ENCODE measurements around the gene DYSF.

DYSF gene

GRCh38 chr2:71682341-71682740, 229.0 kb downstream of the DYSF start:
- Histone ChIP-seq H3K27ac (ENCODE audit: insufficient read depth in 1 of 2, low read depth in 1 of 2, low read length in 2 of 2, poor library complexity in 1 of 2, severe bottlenecking in 2 of 2) (no peak overlapping the region), H3K27me3 (replicated peaks in 2 of 5; ENCODE audit: control insufficient read depth in 4 of 5, insufficient read depth in 5 of 5, low read length in 4 of 5) (peaks cover 0 to 6% (median 0%) of the 10 kb centered on the region in 5 experiments), H3K36me3 (ENCODE audit: control insufficient read depth in 4 of 4, insufficient read depth in 4 of 4, low read length in 3 of 4) (no peaks in the 10 kb centered on the region), H3K9me3 (ENCODE audit: control extremely low read depth in 1 of 5, control insufficient read depth in 4 of 5, insufficient read depth in 2 of 5, low read depth in 1 of 5, low read length in 4 of 5) (no peaks in the 10 kb centered on the region), H3K4me1 (ENCODE audit: control extremely low read depth in 1 of 4, control insufficient read depth in 4 of 4, insufficient read depth in 4 of 4, low read length in 3 of 4) (no peaks in the 10 kb centered on the region), H3K4me3 (ENCODE audit: control insufficient read depth in 1 of 7, extremely low read depth in 1 of 7, insufficient read depth in 4 of 7, low read depth in 2 of 7, low read length in 6 of 7) (no peak overlapping the region)
- WGBS (ENCODE audit: insufficient coverage): 94% methylated on average over 10 of the region's 11 CpGs
- CTCF ChIA-PET: no interaction called here
- POLR2A ChIA-PET: no interaction called here
- no peak for DNase-seq

DNA sequence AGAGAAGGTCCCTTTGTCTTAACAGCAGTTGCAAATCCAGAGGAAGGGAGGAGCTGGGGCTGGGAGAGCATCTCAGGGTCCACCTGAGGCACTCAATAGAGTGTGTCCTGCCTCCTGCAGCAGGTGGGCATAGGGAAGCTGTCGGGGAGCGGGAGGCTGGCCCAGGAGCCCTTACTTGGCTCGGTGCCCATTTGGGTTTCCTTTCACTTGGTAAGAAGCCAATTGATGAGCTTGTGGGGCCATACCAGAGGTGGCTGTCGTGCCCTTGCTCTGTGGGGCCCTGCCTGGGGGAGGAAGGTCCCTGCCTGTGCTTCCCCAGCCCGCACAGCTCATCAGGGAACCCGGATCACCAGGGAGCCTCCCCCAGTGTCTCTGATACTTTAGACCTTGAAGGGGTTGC, 229.7 kb downstream of the DYSF start:
- H3K4me1 ChIP-seq (ENCODE audit: control extremely low read depth in 1 of 4, control insufficient read depth in 4 of 4, insufficient read depth in 4 of 4, low read length in 3 of 4): no peaks in the 10 kb centered on the region
- no peak overlapping the region for H3K27ac ChIP-seq (ENCODE audit: insufficient read depth in 1 of 2, low read depth in 1 of 2, low read length in 2 of 2, poor library complexity in 1 of 2, severe bottlenecking in 2 of 2)
- 79% methylated on average over 2 of the region's 6 CpGs for WGBS (ENCODE audit: insufficient coverage)
- H3K36me3 ChIP-seq (ENCODE audit: control insufficient read depth in 4 of 4, insufficient read depth in 4 of 4, low read length in 3 of 4): no peaks in the 10 kb centered on the region
- ChIA-PET CTCF (no interaction called here), POLR2A (no interaction called here)
- H3K4me3 ChIP-seq (ENCODE audit: control insufficient read depth in 1 of 7, extremely low read depth in 1 of 7, insufficient read depth in 4 of 7, low read depth in 2 of 7, low read length in 6 of 7): no peak overlapping the region
- no peaks in the 10 kb centered on the region for H3K9me3 ChIP-seq (ENCODE audit: control extremely low read depth in 1 of 5, control insufficient read depth in 4 of 5, insufficient read depth in 2 of 5, low read depth in 1 of 5, low read length in 4 of 5)
- no peak for DNase-seq
- H3K27me3 ChIP-seq (replicated peaks in 2 of 5; ENCODE audit: control insufficient read depth in 4 of 5, insufficient read depth in 5 of 5, low read length in 4 of 5): peaks cover 0 to 12% (median 0%) of the 10 kb centered on the region in 5 experiments

DNA sequence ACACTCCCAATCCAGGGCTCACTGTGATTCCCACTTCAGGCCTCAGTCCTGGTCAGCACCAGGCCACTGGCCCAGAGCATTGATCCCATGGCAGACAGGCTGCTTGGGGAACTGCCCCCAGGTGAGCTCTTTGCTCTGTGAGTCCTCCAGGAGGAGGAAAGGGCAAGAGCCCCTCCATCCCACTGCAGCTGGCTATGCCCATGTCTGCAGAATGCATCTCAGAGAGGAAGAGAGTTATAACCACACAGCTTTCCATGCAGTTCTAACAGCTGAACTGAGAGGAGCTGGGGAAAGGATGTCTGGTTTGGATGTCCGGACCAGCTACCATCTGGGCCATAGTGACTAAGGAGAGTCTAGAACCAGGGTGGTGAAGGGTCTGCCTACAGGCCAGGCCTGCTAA, 230.3 kb downstream of the DYSF start:
- Histone ChIP-seq H3K9me3 (ENCODE audit: control extremely low read depth in 1 of 5, control insufficient read depth in 4 of 5, insufficient read depth in 2 of 5, low read depth in 1 of 5, low read length in 4 of 5) (no peaks in the 10 kb centered on the region), H3K4me1 (ENCODE audit: control extremely low read depth in 1 of 4, control insufficient read depth in 4 of 4, insufficient read depth in 4 of 4, low read length in 3 of 4) (no peaks in the 10 kb centered on the region), H3K4me3 (ENCODE audit: control insufficient read depth in 1 of 7, extremely low read depth in 1 of 7, insufficient read depth in 4 of 7, low read depth in 2 of 7, low read length in 6 of 7) (no peak overlapping the region), H3K27me3 (replicated peaks in 2 of 5; ENCODE audit: control insufficient read depth in 4 of 5, insufficient read depth in 5 of 5, low read length in 4 of 5) (peaks cover 0 to 16% (median 0%) of the 10 kb centered on the region in 5 experiments), H3K27ac (ENCODE audit: insufficient read depth in 1 of 2, low read depth in 1 of 2, low read length in 2 of 2, poor library complexity in 1 of 2, severe bottlenecking in 2 of 2) (no peak overlapping the region), H3K36me3 (ENCODE audit: control insufficient read depth in 4 of 4, insufficient read depth in 4 of 4, low read length in 3 of 4) (no peaks in the 10 kb centered on the region)
- WGBS (ENCODE audit: insufficient coverage): 100% methylated on average over 1 of the region's 1 CpG
- POLR2A ChIA-PET: no interaction called here
- CTCF ChIA-PET: interaction anchor here (1.2 kb wide), 1 partner anchor 10 kb away, joined by 3 read pairs; no protein-coding TSS in a partner anchor
- DNase-seq: no peak

- 97% methylated on average over 12 of the region's 13 CpGs for WGBS (ENCODE audit: insufficient coverage)
- Histone ChIP-seq H3K36me3 (ENCODE audit: control insufficient read depth in 4 of 4, insufficient read depth in 4 of 4, low read length in 3 of 4) (no peaks in the 10 kb centered on the region), H3K27ac (ENCODE audit: insufficient read depth in 1 of 2, low read depth in 1 of 2, low read length in 2 of 2, poor library complexity in 1 of 2, severe bottlenecking in 2 of 2) (no peak overlapping the region), H3K27me3 (replicated peaks in 2 of 5; ENCODE audit: control insufficient read depth in 4 of 5, insufficient read depth in 5 of 5, low read length in 4 of 5) (peaks cover 0 to 10% (median 0%) of the 10 kb centered on the region in 5 experiments), H3K9me3 (ENCODE audit: control extremely low read depth in 1 of 5, control insufficient read depth in 4 of 5, insufficient read depth in 2 of 5, low read depth in 1 of 5, low read length in 4 of 5) (no peaks in the 10 kb centered on the region), H3K4me1 (ENCODE audit: control extremely low read depth in 1 of 4, control insufficient read depth in 4 of 4, insufficient read depth in 4 of 4, low read length in 3 of 4) (no peaks in the 10 kb centered on the region), H3K4me3 (ENCODE audit: control insufficient read depth in 1 of 7, extremely low read depth in 1 of 7, insufficient read depth in 4 of 7, low read depth in 2 of 7, low read length in 6 of 7) (no peak overlapping the region)
- DNase-seq: no peak
- CTCF ChIA-PET: interaction anchor here (1.2 kb wide), 1 partner anchor 9 kb away, joined by 3 read pairs; no protein-coding TSS in a partner anchor
- POLR2A ChIA-PET: no interaction called here
Measured at GRCh38 chr2:71684226-71685072, 231.1 kb downstream of the DYSF start.

- no peaks in the 10 kb centered on the region for H3K4me1 ChIP-seq (ENCODE audit: control extremely low read depth in 1 of 4, control insufficient read depth in 4 of 4, insufficient read depth in 4 of 4, low read length in 3 of 4)
- H3K36me3 ChIP-seq (ENCODE audit: control insufficient read depth in 4 of 4, insufficient read depth in 4 of 4, low read length in 3 of 4): no peaks in the 10 kb centered on the region
- no peaks in the 10 kb centered on the region for H3K9me3 ChIP-seq (ENCODE audit: control extremely low read depth in 1 of 5, control insufficient read depth in 4 of 5, insufficient read depth in 2 of 5, low read depth in 1 of 5, low read length in 4 of 5)
- POLR2A ChIA-PET: no interaction called here
- H3K27me3 ChIP-seq (replicated peaks in 2 of 5; ENCODE audit: control insufficient read depth in 4 of 5, insufficient read depth in 5 of 5, low read length in 4 of 5): peaks cover 0 to 16% (median 2%) of the 10 kb centered on the region in 5 experiments
- no peak for DNase-seq
- no peak overlapping the region for H3K4me3 ChIP-seq (ENCODE audit: control insufficient read depth in 1 of 7, extremely low read depth in 1 of 7, insufficient read depth in 4 of 7, low read depth in 2 of 7, low read length in 6 of 7)
- CTCF ChIA-PET: interaction anchor here (1.2 kb wide), 1 partner anchor 8 kb away, joined by 3 read pairs; no protein-coding TSS in a partner anchor
- H3K27ac ChIP-seq (ENCODE audit: insufficient read depth in 1 of 2, low read depth in 1 of 2, low read length in 2 of 2, poor library complexity in 1 of 2, severe bottlenecking in 2 of 2): no peak overlapping the region
- 100% methylated on average over 3 of the region's 10 CpGs for WGBS (ENCODE audit: insufficient coverage)
Measured at GRCh38 chr2:71685073-71685848, 231.9 kb downstream of the DYSF start.

DNA sequence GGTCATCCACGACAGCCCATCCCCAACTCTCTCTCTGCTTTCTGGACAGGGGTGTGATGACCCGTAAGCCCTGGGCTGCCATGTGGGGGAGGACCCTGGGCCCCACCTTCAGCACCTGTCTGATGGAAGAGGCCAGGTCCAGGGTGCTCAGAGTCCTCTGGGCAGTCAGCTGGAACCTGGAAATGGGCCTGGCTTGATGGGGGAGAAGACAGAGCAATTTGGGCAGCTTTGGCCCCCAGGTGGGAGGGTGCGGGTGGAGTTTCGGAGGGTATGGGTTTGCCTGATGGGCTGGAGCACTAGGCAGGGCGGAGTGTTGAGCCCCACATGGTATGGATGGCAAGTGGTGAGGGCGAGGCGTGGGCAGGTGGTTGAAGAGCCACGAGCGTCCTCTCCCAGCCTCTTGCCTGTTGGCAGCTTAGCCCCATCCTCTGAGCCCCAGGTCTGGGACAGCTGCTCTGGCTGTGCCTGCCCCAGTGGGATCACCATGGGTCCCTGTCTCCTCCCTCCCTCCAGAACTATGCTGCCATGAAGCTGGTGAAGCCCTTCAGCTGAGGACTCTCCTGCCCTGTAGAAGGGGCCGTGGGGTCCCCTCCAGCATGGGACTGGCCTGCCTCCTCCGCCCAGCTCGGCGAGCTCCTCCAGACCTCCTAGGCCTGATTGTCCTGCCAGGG, 232.7 kb downstream of the DYSF start:
- no peak for DNase-seq
- H3K9me3 ChIP-seq (ENCODE audit: control extremely low read depth in 1 of 5, control insufficient read depth in 4 of 5, insufficient read depth in 2 of 5, low read depth in 1 of 5, low read length in 4 of 5): no peaks in the 10 kb centered on the region
- no peak overlapping the region for H3K27ac ChIP-seq (ENCODE audit: insufficient read depth in 1 of 2, low read depth in 1 of 2, low read length in 2 of 2, poor library complexity in 1 of 2, severe bottlenecking in 2 of 2)
- no peak overlapping the region for H3K4me3 ChIP-seq (ENCODE audit: control insufficient read depth in 1 of 7, extremely low read depth in 1 of 7, insufficient read depth in 4 of 7, low read depth in 2 of 7, low read length in 6 of 7)
- peaks cover 0 to 24% (median 5%) of the 10 kb centered on the region in 5 experiments for H3K27me3 ChIP-seq (replicated peaks in 2 of 5; ENCODE audit: control insufficient read depth in 4 of 5, insufficient read depth in 5 of 5, low read length in 4 of 5)
- no peaks in the 10 kb centered on the region for H3K36me3 ChIP-seq (ENCODE audit: control insufficient read depth in 4 of 4, insufficient read depth in 4 of 4, low read length in 3 of 4)
- WGBS (ENCODE audit: insufficient coverage): 94% methylated on average over 9 of the region's 13 CpGs
- ChIA-PET CTCF (no interaction called here), POLR2A (no interaction called here)
- no peaks in the 10 kb centered on the region for H3K4me1 ChIP-seq (ENCODE audit: control extremely low read depth in 1 of 4, control insufficient read depth in 4 of 4, insufficient read depth in 4 of 4, low read length in 3 of 4)

Data from common myeloid progenitor, CD34-positive (primary cell).